HepG2 (cell line): ENCODE data around the gene LASP1. TPM values are rescaled to one million over a fixed set of nuclear protein-coding genes. Genes with fewer than 3 reads are reported as not detected.

Experiments
- EEA1 ChIP-seq: sonication (generic); formaldehyde crosslinking; IDR thresholded peaks from 2 replicates; pipeline ENCODE4 v1.5.1; 2020; ENCODE audit warnings: mild to moderate bottlenecking, missing genetic modification reagents, borderline replicate concordance
- ELF1 ChIP-seq: sonication (generic); formaldehyde crosslinking; IDR thresholded peaks from 2 replicates; pipeline ENCODE4 v1.4.0; 2020; ENCODE audit warnings: missing genetic modification reagents
- HDAC6 ChIP-seq: fragments of 200-600 bp; sonication (generic); IDR thresholded peaks from 2 replicates; pipeline ENCODE4 v1.7.0; 2017; ENCODE audit warnings: mild to moderate bottlenecking, antibody characterized with exemption, low read length, low read depth
- HMG20A ChIP-seq: IDR thresholded peaks from 2 replicates; pipeline ENCODE4 v1.6.1; 2016; ENCODE audit warnings: borderline replicate concordance
- KDM5B ChIP-seq: sonication (generic); formaldehyde crosslinking; IDR thresholded peaks from 2 replicates; pipeline ENCODE4 v1.4.0; 2020; ENCODE audit warnings: missing genetic modification reagents, mild to moderate bottlenecking, borderline replicate concordance
- KLF9 ChIP-seq: IDR thresholded peaks from 2 replicates; pipeline ENCODE4 v1.6.1; 2016; ENCODE audit warnings: low read depth
- MXD4 ChIP-seq: IDR thresholded peaks from 2 replicates; pipeline ENCODE4 v1.6.1; 2016; ENCODE audit warnings: mild to moderate bottlenecking, missing biosample characterization, missing genetic modification reagents
- PRPF4 ChIP-seq: fragments of 200-400 bp; formaldehyde crosslinking; IDR thresholded peaks from 2 replicates; pipeline ENCODE4 v1.6.1; 2016; ENCODE audit warnings: low read length, low read depth; ENCODE audit not compliant: poor library complexity, severe bottlenecking
- SIX1 ChIP-seq: sonication (generic); formaldehyde crosslinking; IDR thresholded peaks from 2 replicates; pipeline ENCODE4 v1.4.0; 2020; ENCODE audit warnings: missing genetic modification reagents, borderline replicate concordance
- TEAD3 ChIP-seq: optimal IDR thresholded peaks from 2 replicates; pipeline ENCODE3; 2016; ENCODE audit warnings: borderline replicate concordance
- YY1 ChIP-seq: IDR thresholded peaks from 2 replicates; pipeline ENCODE4 v1.6.1; 2011; ENCODE audit warnings: low read length, low read depth, moderate library complexity, mild to moderate bottlenecking; ENCODE audit not compliant: insufficient read depth, insufficient replicate concordance
- ZNF543 ChIP-seq: sonication (generic); formaldehyde crosslinking; IDR thresholded peaks from 2 replicates; pipeline ENCODE4 v1.4.0; 2020; ENCODE audit warnings: mild to moderate bottlenecking, missing genetic modification reagents
- ZNF619 ChIP-seq: sonication (generic); formaldehyde crosslinking; IDR thresholded peaks from 2 replicates; pipeline ENCODE4 v1.4.0; 2020; ENCODE audit warnings: mild to moderate bottlenecking, missing genetic modification reagents
- polyA plus RNA-seq, 8 experiments: library from polyadenylated mRNA; depleted of rRNA in 3 of 8; stranded (reverse) in 7 of 8; unstranded in 1 of 8; fragments of >200 nt; fragmentation: Illumina TruSeq in 4 of 8; extraction: Trizol in 4 of 8; gene quantifications; 2 replicates each; pipeline versions ENCODE4 v1.2.1 to v1.2.3, GENCODE V29; 2011 to 2016; ENCODE audit warnings: low read depth in 4 of 8, missing spikeins in 1 of 8, mixed read lengths in 1 of 8; ENCODE audit not compliant: insufficient read depth in 1 of 8
- total RNA-seq, 5 experiments: library from RNA; depleted of rRNA; stranded (reverse); fragments of >200 nt; fragmentation: Illumina TruSeq; extraction: Trizol; gene quantifications; 2 replicates each; pipeline ENCODE4 v1.2.3, GENCODE V29; 2016; ENCODE audit warnings: low read depth in 1 of 5
- TF ChIP-seq, protein P1 (sequence below): IDR thresholded peaks from 2 replicates; pipeline ENCODE4 v1.6.1; 2018; ENCODE audit warnings: missing genetic modification reagents, mild to moderate bottlenecking, missing compliant biosample characterization
- TF ChIP-seq, protein P2 (sequence below): sonication (generic); formaldehyde crosslinking; IDR thresholded peaks from 2 replicates; pipeline ENCODE4 v1.4.0; 2020; ENCODE audit warnings: missing genetic modification reagents, borderline replicate concordance
- TF ChIP-seq, protein P3 (sequence below): sonication (generic); formaldehyde crosslinking; IDR thresholded peaks from 2 replicates; pipeline ENCODE4 v1.5.1; 2020; ENCODE audit warnings: mild to moderate bottlenecking, missing genetic modification reagents, borderline replicate concordance
- TF ChIP-seq, protein P4 (sequence below): sonication (generic); formaldehyde crosslinking; IDR thresholded peaks from 2 replicates; pipeline ENCODE4 v1.4.0; 2020; ENCODE audit warnings: missing genetic modification reagents
- TF ChIP-seq, protein P5 (sequence below): sonication (generic); formaldehyde crosslinking; IDR thresholded peaks from 2 replicates; pipeline ENCODE4 v1.8.1; 2023; ENCODE audit warnings: mild to moderate bottlenecking, inconsistent platforms, moderate library complexity, missing genetic modification reagents, borderline replicate concordance
- TF ChIP-seq, protein P6 (sequence below): sonication (generic); IDR thresholded peaks from 2 replicates; pipeline ENCODE4 v1.6.1; 2016; ENCODE audit warnings: low read depth, borderline replicate concordance

LASP1 gene
- total and polyA plus RNA-seq, 2 of the 13 experiments (the other 11 are each of a cell fraction or from before 2014, with no cell fraction given), result 70.1 to 97.0 TPM

DNA sequence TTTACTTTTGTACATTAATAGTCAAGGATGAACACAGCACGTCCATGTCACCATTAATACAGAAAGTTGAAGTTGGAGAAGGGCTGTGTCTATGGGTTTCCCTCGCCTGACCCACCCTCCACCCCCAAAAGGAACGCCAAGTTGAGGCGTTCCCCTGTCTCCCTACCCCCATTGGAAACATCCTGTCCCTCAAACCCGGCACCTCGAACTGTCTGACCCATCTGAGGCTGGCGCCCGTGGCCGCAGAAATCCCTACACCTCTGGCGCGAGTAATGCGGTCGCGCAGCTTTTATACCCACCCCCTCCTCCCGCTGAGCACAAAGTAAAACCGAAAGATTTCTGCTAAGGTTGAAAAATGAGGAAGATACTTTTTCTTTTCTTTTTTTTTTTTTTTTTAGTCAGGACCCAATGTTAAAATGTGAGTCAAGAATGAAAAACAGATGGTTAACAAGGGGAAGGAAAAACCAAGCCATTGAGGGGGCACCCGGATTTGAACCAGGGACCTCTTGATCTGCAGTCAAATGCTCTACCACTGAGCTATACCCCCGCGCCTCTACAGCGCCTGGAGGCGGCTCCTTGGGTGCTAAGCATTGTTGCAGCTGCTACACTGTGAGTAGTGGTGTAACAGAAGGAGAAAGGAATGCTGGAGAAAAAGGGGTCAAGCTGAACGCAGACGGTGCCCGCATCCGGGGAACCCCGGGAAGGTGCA is 887 bp upstream of the LASP1 start (continued):
- TF ChIP-seq, protein P1, sequence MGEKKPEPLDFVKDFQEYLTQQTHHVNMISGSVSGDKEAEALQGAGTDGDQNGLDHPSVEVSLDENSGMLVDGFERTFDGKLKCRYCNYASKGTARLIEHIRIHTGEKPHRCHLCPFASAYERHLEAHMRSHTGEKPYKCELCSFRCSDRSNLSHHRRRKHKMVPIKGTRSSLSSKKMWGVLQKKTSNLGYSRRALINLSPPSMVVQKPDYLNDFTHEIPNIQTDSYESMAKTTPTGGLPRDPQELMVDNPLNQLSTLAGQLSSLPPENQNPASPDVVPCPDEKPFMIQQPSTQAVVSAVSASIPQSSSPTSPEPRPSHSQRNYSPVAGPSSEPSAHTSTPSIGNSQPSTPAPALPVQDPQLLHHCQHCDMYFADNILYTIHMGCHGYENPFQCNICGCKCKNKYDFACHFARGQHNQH (CRISPR knock-in tag), result no peak
- TF ChIP-seq, protein P2, sequence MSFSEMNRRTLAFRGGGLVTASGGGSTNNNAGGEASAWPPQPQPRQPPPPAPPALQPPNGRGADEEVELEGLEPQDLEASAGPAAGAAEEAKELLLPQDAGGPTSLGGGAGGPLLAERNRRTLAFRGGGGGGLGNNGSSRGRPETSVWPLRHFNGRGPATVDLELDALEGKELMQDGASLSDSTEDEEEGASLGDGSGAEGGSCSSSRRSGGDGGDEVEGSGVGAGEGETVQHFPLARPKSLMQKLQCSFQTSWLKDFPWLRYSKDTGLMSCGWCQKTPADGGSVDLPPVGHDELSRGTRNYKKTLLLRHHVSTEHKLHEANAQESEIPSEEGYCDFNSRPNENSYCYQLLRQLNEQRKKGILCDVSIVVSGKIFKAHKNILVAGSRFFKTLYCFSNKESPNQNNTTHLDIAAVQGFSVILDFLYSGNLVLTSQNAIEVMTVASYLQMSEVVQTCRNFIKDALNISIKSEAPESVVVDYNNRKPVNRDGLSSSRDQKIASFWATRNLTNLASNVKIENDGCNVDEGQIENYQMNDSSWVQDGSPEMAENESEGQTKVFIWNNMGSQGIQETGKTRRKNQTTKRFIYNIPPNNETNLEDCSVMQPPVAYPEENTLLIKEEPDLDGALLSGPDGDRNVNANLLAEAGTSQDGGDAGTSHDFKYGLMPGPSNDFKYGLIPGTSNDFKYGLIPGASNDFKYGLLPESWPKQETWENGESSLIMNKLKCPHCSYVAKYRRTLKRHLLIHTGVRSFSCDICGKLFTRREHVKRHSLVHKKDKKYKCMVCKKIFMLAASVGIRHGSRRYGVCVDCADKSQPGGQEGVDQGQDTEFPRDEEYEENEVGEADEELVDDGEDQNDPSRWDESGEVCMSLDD (CRISPR knock-in tag), result peak; percentile 65; the same call in 1 of the 2 replicates
- TF ChIP-seq ZNF619 (CRISPR knock-in tag), result peak; percentile 96
- TF ChIP-seq YY1, result peak; percentile 48
- TF ChIP-seq ELF1, result peak; percentile 26; the same call in 1 of the 2 replicates
- TF ChIP-seq, protein P3, sequence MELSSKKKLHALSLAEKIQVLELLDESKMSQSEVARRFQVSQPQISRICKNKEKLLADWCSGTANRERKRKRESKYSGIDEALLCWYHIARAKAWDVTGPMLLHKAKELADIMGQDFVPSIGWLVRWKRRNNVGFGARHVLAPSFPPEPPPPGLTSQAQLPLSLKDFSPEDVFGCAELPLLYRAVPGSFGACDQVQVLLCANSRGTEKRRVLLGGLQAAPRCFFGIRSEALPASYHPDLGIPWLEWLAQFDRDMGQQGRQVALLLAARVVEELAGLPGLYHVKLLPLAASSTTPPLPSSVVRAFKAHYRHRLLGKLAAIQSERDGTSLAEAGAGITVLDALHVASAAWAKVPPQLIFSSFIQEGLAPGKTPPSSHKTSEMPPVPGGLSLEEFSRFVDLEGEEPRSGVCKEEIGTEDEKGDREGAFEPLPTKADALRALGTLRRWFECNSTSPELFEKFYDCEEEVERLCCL (CRISPR knock-in tag), result no peak
- TF ChIP-seq, protein P4, sequence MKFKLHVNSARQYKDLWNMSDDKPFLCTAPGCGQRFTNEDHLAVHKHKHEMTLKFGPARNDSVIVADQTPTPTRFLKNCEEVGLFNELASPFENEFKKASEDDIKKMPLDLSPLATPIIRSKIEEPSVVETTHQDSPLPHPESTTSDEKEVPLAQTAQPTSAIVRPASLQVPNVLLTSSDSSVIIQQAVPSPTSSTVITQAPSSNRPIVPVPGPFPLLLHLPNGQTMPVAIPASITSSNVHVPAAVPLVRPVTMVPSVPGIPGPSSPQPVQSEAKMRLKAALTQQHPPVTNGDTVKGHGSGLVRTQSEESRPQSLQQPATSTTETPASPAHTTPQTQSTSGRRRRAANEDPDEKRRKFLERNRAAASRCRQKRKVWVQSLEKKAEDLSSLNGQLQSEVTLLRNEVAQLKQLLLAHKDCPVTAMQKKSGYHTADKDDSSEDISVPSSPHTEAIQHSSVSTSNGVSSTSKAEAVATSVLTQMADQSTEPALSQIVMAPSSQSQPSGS (CRISPR knock-in tag), result peak; percentile 45
- TF ChIP-seq HDAC6, result peak; percentile 65; the same call in 1 of the 2 replicates
- no peak for TF ChIP-seq MXD4 (CRISPR knock-in tag)
- peak; percentile 81; the same call in 1 of the 2 replicates for TF ChIP-seq KLF9 (CRISPR knock-in tag)
- TF ChIP-seq, protein P5, sequence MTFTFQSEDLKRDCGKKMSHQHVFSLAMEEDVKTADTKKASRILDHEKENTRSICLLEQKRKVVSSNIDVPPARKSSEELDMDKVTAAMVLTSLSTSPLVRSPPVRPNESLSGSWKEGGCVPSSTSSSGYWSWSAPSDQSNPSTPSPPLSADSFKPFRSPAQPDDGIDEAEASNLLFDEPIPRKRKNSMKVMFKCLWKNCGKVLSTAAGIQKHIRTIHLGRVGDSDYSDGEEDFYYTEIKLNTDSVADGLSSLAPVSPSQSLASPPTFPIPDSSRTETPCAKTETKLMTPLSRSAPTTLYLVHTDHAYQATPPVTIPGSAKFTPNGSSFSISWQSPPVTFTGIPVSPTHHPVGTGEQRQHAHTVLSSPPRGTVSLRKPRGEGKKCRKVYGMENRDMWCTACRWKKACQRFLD (CRISPR knock-in tag), result no peak
- TF ChIP-seq TEAD3 (CRISPR knock-in tag), result peak; percentile 52
- TF ChIP-seq SIX1 (CRISPR knock-in tag), result no peak; the same call in 1 of the 2 replicates
- no peak for TF ChIP-seq KDM5B (CRISPR knock-in tag)
- TF ChIP-seq, protein P6, sequence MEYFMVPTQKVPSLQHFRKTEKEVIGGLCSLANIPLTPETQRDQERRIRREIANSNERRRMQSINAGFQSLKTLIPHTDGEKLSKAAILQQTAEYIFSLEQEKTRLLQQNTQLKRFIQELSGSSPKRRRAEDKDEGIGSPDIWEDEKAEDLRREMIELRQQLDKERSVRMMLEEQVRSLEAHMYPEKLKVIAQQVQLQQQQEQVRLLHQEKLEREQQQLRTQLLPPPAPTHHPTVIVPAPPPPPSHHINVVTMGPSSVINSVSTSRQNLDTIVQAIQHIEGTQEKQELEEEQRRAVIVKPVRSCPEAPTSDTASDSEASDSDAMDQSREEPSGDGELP, result peak; percentile 59; the same call in 1 of the 2 replicates
- peak; percentile 22; the same call in 1 of the 2 replicates for TF ChIP-seq HMG20A
- peak; percentile 99 for TF ChIP-seq PRPF4
- TF ChIP-seq EEA1 (CRISPR knock-in tag), result no peak
- TF ChIP-seq ZNF543 (CRISPR knock-in tag), result no peak
